Natural killer cell (primary cell): ENCODE measurements around the gene CENPT. TPM values are rescaled to one million over a fixed set of nuclear protein-coding genes. Genes with fewer than 3 reads are reported as not detected.

Experiments
- ATAC-seq, 3 donors: fragments of 150-1000 bp in 2 of 3; fragments of 200-7000 bp in 1 of 3; cut with Tn5 transposase; 1 replicate in 1 of 3; 2 replicates in 2 of 3; pipeline ENCODE4 v1.10.0; 2021; ENCODE audit warnings: mild to moderate bottlenecking in 2 of 3, moderate library complexity in 2 of 3
- DNase-seq, 2 donors: peaks; one replicate each; pipeline versions ENCODE4 v3.0.0 to v3.0.0-alpha.2; 2013 to 2021; ENCODE audit warnings: mixed read lengths in 1 of 2
- H3K27ac ChIP-seq: one replicate; pipeline ENCODE4 v1.5.1; 2013; ENCODE audit warnings: mild to moderate bottlenecking, low read length
- H3K27me3 ChIP-seq: one replicate; pipeline ENCODE4 v1.6.1; 2013; ENCODE audit warnings: low read length; ENCODE audit not compliant: control insufficient read depth, insufficient read depth
- H3K36me3 ChIP-seq: one replicate; pipeline ENCODE4 v1.6.1; 2013; ENCODE audit warnings: low read length; ENCODE audit not compliant: control insufficient read depth, insufficient read depth
- H3K4me1 ChIP-seq: one replicate; pipeline ENCODE4 v1.6.1; 2013; ENCODE audit warnings: low read length; ENCODE audit not compliant: control insufficient read depth, insufficient read depth
- H3K4me3 ChIP-seq: one replicate; pipeline ENCODE4 v1.5.1; 2013; ENCODE audit warnings: low read length
- H3K9me3 ChIP-seq: one replicate; pipeline ENCODE4 v1.6.1; 2013; ENCODE audit warnings: low read length; ENCODE audit not compliant: control insufficient read depth, insufficient read depth
- H3K27ac Mint-ChIP-seq, 2 donors: one replicate each; pipeline ENCODE4 v1.8.0; 2022; ENCODE audit warnings: mild to moderate bottlenecking in 2 of 2, mixed read lengths in 2 of 2, moderate library complexity in 1 of 2
- H3K27me3 Mint-ChIP-seq, 2 donors: one replicate each; pipeline ENCODE4 v1.8.0; 2022; ENCODE audit warnings: low read depth in 2 of 2, mixed read lengths in 2 of 2
- H3K36me3 Mint-ChIP-seq: one replicate; pipeline ENCODE4 v1.8.0; 2022; ENCODE audit warnings: mixed read lengths
- H3K4me1 Mint-ChIP-seq, 2 donors: one replicate each; pipeline ENCODE4 v1.8.0; 2022; ENCODE audit warnings: mixed read lengths in 2 of 2
- H3K4me3 Mint-ChIP-seq: one replicate; pipeline ENCODE4 v1.8.0; 2022; ENCODE audit warnings: mild to moderate bottlenecking, moderate library complexity, mixed read lengths
- H3K9me3 Mint-ChIP-seq, 2 donors: one replicate each; pipeline ENCODE4 v1.8.0; 2022; ENCODE audit warnings: mixed read lengths in 2 of 2
- CTCF ChIP-seq: fragments of 200-600 bp; IDR thresholded peaks from one replicate; pipeline ENCODE4 v1.8.0; 2022; ENCODE audit warnings: antibody characterized with exemption
- WGBS: methylation state at CpG from one replicate; pipeline ENCODE4 v1.1.7; 2013; ENCODE audit warnings: missing lambda C conversion rate; ENCODE audit not compliant: insufficient coverage; 5-methylcytosine and 5-hydroxymethylcytosine counted together
- intact Hi-C: fragments of 100-400 bp; cut with micrococcal nuclease; formaldehyde crosslinking; loops from one replicate; pipeline ENCODE4 v1.14.2; 2022
- total RNA-seq, 4 donors: library from RNA; stranded (reverse); fragments of 120-200 nt in 1 of 4; gene quantifications; one replicate each; pipeline versions ENCODE4 v1.2.3 to v1.2.4, GENCODE V29; 2013 to 2022

Gene CENPT
- total RNA-seq, 3 donors from 2014 or later (not counting 1 experiment from before 2014, with no cell fraction given) = 68.6 to 81.3 (median 78.9) TPM

GRCh38 chr16:67828651-67829050 lies 18.8 kb downstream of the CENPT start:
- intact Hi-C loops = no loop called here
- Histone ChIP-seq H3K4me1 (peaks cover 9% of the 10 kb centered on the region), H3K4me3 (no peak overlapping the region), H3K9me3 (no peaks in the 10 kb centered on the region), H3K27ac (no peak overlapping the region), H3K27me3 (no peaks in the 10 kb centered on the region), H3K36me3 (peaks cover 25% of the 10 kb centered on the region)
- H3K4me1 Mint-ChIP-seq = peaks cover 3 to 19% of the 10 kb centered on the region in 2 donors
- DNase-seq (no peak), ATAC-seq (no peak)
- H3K27me3 Mint-ChIP-seq = no peaks in the 10 kb centered on the region
- 97% methylated on average over 4 of the region's 4 CpGs for WGBS
- H3K9me3 Mint-ChIP-seq = no peaks in the 10 kb centered on the region
- TF ChIP-seq CTCF = no peak
- H3K36me3 Mint-ChIP-seq = no peaks in the 10 kb centered on the region
- H3K27ac Mint-ChIP-seq = no peak overlapping the region
- no peak overlapping the region for H3K4me3 Mint-ChIP-seq

- no peak for ATAC-seq
- 97% methylated on average over 14 of the region's 14 CpGs for WGBS
- no peak for DNase-seq
- H3K27ac ChIP-seq = no peak overlapping the region
- TF ChIP-seq CTCF = no peak
- Mint-ChIP-seq H3K27ac (no peak overlapping the region), H3K4me1 (peaks cover 0 to 5% of the 10 kb centered on the region in 2 donors), H3K9me3 (no peaks in the 10 kb centered on the region), H3K27me3 (no peaks in the 10 kb centered on the region), H3K4me3 (no peak overlapping the region), H3K36me3 (no peaks in the 10 kb centered on the region)
- no peak overlapping the region for H3K4me3 ChIP-seq
- intact Hi-C loops = no loop called here
- H3K27me3 ChIP-seq = no peaks in the 10 kb centered on the region
- H3K36me3 ChIP-seq = peaks cover 15% of the 10 kb centered on the region
- H3K4me1 ChIP-seq = no peaks in the 10 kb centered on the region
- no peaks in the 10 kb centered on the region for H3K9me3 ChIP-seq
These were observed 21.6 kb downstream of the CENPT start for GRCh38 chr16:67825906-67826305.

DNA sequence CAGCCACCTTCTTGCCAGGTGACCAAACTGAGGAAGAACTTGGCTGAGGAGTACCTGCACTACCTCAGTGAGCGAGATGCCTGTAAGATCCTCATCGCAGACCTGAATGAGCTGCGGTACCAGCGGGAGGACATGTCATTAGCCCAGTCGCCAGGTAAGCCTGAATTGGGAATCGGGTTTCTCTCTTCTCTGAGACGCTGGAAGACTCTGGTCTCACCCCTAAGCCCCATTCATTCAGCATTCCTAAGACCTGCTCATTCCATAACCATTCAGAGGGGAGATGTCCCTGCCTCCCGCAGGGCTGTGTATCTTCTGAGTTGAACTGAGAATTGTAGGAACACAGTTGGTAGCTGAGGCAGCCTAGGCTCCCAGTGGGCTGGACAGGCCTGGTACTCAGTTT lies 22.4 kb downstream of the CENPT start:
- intact Hi-C loops = no loop called here
- 94% methylated on average over 8 of the region's 8 CpGs for WGBS
- no peaks in the 10 kb centered on the region for H3K36me3 Mint-ChIP-seq
- H3K9me3 ChIP-seq = no peaks in the 10 kb centered on the region
- no peak for TF ChIP-seq CTCF
- no peaks in the 10 kb centered on the region for H3K27me3 Mint-ChIP-seq
- H3K4me1 ChIP-seq = no peaks in the 10 kb centered on the region
- H3K27ac Mint-ChIP-seq = no peak overlapping the region
- H3K4me3 ChIP-seq = no peak overlapping the region
- H3K27ac ChIP-seq = no peak overlapping the region
- no peak overlapping the region for H3K4me3 Mint-ChIP-seq
- no peaks in the 10 kb centered on the region for H3K9me3 Mint-ChIP-seq
- H3K36me3 ChIP-seq = peaks cover 8% of the 10 kb centered on the region
- H3K27me3 ChIP-seq = no peaks in the 10 kb centered on the region
- ATAC-seq = no peak
- H3K4me1 Mint-ChIP-seq = no peaks in the 10 kb centered on the region
- no peak for DNase-seq

- Mint-ChIP-seq H3K36me3 (no peaks in the 10 kb centered on the region), H3K4me1 (no peaks in the 10 kb centered on the region), H3K27me3 (no peaks in the 10 kb centered on the region), H3K27ac (no peak overlapping the region), H3K4me3 (no peak overlapping the region), H3K9me3 (no peaks in the 10 kb centered on the region)
- no peaks in the 10 kb centered on the region for H3K36me3 ChIP-seq
- no peak for ATAC-seq
- no peak overlapping the region for H3K27ac ChIP-seq
- H3K9me3 ChIP-seq = no peaks in the 10 kb centered on the region
- TF ChIP-seq CTCF = no peak
- H3K4me1 ChIP-seq = no peaks in the 10 kb centered on the region
- intact Hi-C loops = no loop called here
- no peak overlapping the region for H3K4me3 ChIP-seq
- 95% methylated on average over 2 of the region's 2 CpGs for WGBS
- no peaks in the 10 kb centered on the region for H3K27me3 ChIP-seq
- no peak for DNase-seq
These were observed 25.0 kb downstream of the CENPT start for GRCh38 chr16:67822511-67822910.
